HepG2 (cell line): ENCODE data around the gene PRM3. TPM values are rescaled to one million over a fixed set of nuclear protein-coding genes. Genes with fewer than 3 reads are reported as not detected.
A peak's percentile ranks its signal among the peaks of the same experiment; 100 is the strongest.

Experiments used
- ATM ChIP-seq: fragments of 450-650 bp; IDR thresholded peaks from 2 replicates; pipeline ENCODE4 v1.7.1; 2017; ENCODE audit warnings: mild to moderate bottlenecking, borderline replicate concordance
- ATRX ChIP-seq: sonication (generic); formaldehyde crosslinking; IDR thresholded peaks from 2 replicates; pipeline ENCODE4 v1.4.0; 2020; ENCODE audit warnings: missing genetic modification reagents, borderline replicate concordance
- HOXA5 ChIP-seq: sonication (generic); formaldehyde crosslinking; IDR thresholded peaks from 2 replicates; pipeline ENCODE4 v1.4.0; 2020; ENCODE audit warnings: missing genetic modification reagents
- KDM5A ChIP-seq: fragments of 200-600 bp; sonication (generic); IDR thresholded peaks from 2 replicates; pipeline ENCODE4 v1.7.0; 2018; ENCODE audit warnings: antibody characterized with exemption, mild to moderate bottlenecking, low read length, borderline replicate concordance
- MXI1 ChIP-seq: IDR thresholded peaks from 3 replicates; pipeline ENCODE4 v1.6.1; 2012; ENCODE audit warnings: low read depth, low read length, inconsistent platforms, borderline replicate concordance
- NR2C2 ChIP-seq: sonication (generic); formaldehyde crosslinking; IDR thresholded peaks from 2 replicates; pipeline ENCODE4 v1.4.0; 2020; ENCODE audit warnings: missing genetic modification reagents, mild to moderate bottlenecking, moderate library complexity, borderline replicate concordance
- POLR2G ChIP-seq: fragments of 200-400 bp; formaldehyde crosslinking; IDR thresholded peaks from 2 replicates; pipeline ENCODE4 v1.6.1; 2018; ENCODE audit warnings: mild to moderate bottlenecking, low read depth, low read length, moderate library complexity
- SAFB2 ChIP-seq: sonication (generic); formaldehyde crosslinking; IDR thresholded peaks from 2 replicates; pipeline ENCODE4 v1.5.1; 2020; ENCODE audit warnings: missing genetic modification reagents, low read depth, mild to moderate bottlenecking, borderline replicate concordance
- ZBTB8A ChIP-seq: sonication (generic); formaldehyde crosslinking; IDR thresholded peaks from 2 replicates; pipeline ENCODE4 v1.4.0; 2020; ENCODE audit warnings: mild to moderate bottlenecking, low read depth, missing genetic modification reagents, borderline replicate concordance
- ZNF383 ChIP-seq: sonication (generic); formaldehyde crosslinking; IDR thresholded peaks from 2 replicates; pipeline ENCODE4 v1.4.0; 2020; ENCODE audit warnings: missing genetic modification reagents, mild to moderate bottlenecking, borderline replicate concordance
- ZNF562 ChIP-seq: sonication (generic); formaldehyde crosslinking; IDR thresholded peaks from 2 replicates; pipeline ENCODE4 v1.8.0; 2022; ENCODE audit warnings: missing genetic modification reagents, borderline replicate concordance
- ZNF572 ChIP-seq: sonication (generic); formaldehyde crosslinking; IDR thresholded peaks from 2 replicates; pipeline ENCODE4 v1.5.1; 2020; ENCODE audit warnings: mild to moderate bottlenecking, missing genetic modification reagents
- ZNF670 ChIP-seq: sonication (generic); formaldehyde crosslinking; IDR thresholded peaks from 2 replicates; pipeline ENCODE4 v1.8.0; 2022; ENCODE audit warnings: mild to moderate bottlenecking, missing genetic modification reagents, borderline replicate concordance
- ZNF773 ChIP-seq: sonication (generic); formaldehyde crosslinking; IDR thresholded peaks from 2 replicates; pipeline ENCODE4 v1.4.0; 2020; ENCODE audit warnings: missing genetic modification reagents, borderline replicate concordance
- ZNF792 ChIP-seq: IDR thresholded peaks from 2 replicates; pipeline ENCODE4 v1.6.1; 2016
- polyA plus RNA-seq, 8 experiments: library from polyadenylated mRNA; depleted of rRNA in 3 of 8; stranded (reverse) in 7 of 8; unstranded in 1 of 8; fragments of >200 nt; fragmentation: Illumina TruSeq in 4 of 8; extraction: Trizol in 4 of 8; gene quantifications; 2 replicates each; pipeline versions ENCODE4 v1.2.1 to v1.2.3, GENCODE V29; 2011 to 2016; ENCODE audit warnings: low read depth in 4 of 8, missing spikeins in 1 of 8, mixed read lengths in 1 of 8; ENCODE audit not compliant: insufficient read depth in 1 of 8
- total RNA-seq, 5 experiments: library from RNA; depleted of rRNA; stranded (reverse); fragments of >200 nt; fragmentation: Illumina TruSeq; extraction: Trizol; gene quantifications; 2 replicates each; pipeline ENCODE4 v1.2.3, GENCODE V29; 2016; ENCODE audit warnings: low read depth in 1 of 5
- TF ChIP-seq, protein P1 (sequence below): sonication (generic); formaldehyde crosslinking; conservative IDR thresholded peaks from 2 replicates; pipeline ENCODE4 v1.8.0; 2022; ENCODE audit warnings: low read depth, missing genetic modification reagents
- TF ChIP-seq, protein P2 (sequence below): IDR thresholded peaks from 2 replicates; pipeline ENCODE4 v1.6.1; 2012; ENCODE audit warnings: inconsistent platforms
- TF ChIP-seq, protein P3 (sequence below): sonication (generic); formaldehyde crosslinking; IDR thresholded peaks from 2 replicates; pipeline ENCODE4 v1.5.1; 2020; ENCODE audit warnings: mild to moderate bottlenecking, moderate library complexity, missing genetic modification reagents
- TF ChIP-seq, protein P4 (sequence below): IDR thresholded peaks from 2 replicates; pipeline ENCODE4 v1.6.1; 2016; ENCODE audit warnings: missing biosample characterization, missing genetic modification reagents, low read depth
- TF ChIP-seq, protein P5 (sequence below): sonication (generic); formaldehyde crosslinking; IDR thresholded peaks from 2 replicates; pipeline ENCODE4 v1.4.0; 2020; ENCODE audit warnings: missing genetic modification reagents, mild to moderate bottlenecking, borderline replicate concordance
- TF ChIP-seq, protein P6 (sequence below): IDR thresholded peaks from 2 replicates; pipeline ENCODE4 v1.6.1; 2018; ENCODE audit warnings: missing genetic modification reagents

The PRM3 gene
- total and polyA plus RNA-seq, 2 of the 13 experiments (the other 11 are each of a cell fraction or from before 2014, with no cell fraction given), result not detected

DNA sequence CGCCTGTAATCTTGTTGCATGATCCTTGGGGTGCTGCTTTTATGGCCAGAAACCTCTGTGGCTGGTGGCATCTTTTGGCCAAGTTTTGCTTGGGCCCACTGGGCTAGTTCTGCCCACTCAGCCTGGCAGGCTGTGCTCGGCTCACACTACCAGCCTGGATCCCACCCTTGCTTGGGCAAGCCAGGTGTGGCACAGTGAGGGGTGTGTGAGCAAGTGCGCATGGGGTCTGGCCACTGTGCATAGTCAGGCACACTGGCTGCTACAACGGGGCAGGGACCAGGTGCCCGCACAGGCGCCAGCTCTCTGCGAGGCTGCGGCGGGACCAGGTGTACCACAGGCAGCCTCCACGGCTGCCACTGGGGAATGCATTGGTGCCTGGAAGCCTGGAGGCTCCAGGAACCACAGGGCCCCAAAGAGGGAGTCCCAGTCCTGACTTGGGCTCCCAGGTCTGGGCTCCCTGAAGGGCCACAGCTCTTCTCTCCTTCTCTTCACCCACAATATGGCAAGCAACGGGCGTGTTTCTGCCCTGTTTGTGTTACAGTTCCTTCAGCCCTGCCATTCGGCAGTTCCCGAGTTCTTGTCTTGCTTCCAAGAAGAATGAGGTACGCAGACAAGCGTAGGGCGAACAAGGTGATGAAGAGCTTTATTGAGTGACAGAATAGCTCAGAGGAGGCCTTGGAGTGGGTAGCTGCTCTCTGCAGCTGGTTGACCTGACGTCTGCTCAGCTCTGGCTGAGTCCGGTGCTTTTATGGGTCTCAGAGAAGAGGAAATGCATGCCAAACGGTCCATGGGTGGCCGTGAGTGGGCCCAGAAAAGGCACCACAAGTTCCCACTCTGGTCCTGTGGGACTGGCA is 34.4 kb upstream of the PRM3 start (continued):
- TF ChIP-seq, protein P1, sequence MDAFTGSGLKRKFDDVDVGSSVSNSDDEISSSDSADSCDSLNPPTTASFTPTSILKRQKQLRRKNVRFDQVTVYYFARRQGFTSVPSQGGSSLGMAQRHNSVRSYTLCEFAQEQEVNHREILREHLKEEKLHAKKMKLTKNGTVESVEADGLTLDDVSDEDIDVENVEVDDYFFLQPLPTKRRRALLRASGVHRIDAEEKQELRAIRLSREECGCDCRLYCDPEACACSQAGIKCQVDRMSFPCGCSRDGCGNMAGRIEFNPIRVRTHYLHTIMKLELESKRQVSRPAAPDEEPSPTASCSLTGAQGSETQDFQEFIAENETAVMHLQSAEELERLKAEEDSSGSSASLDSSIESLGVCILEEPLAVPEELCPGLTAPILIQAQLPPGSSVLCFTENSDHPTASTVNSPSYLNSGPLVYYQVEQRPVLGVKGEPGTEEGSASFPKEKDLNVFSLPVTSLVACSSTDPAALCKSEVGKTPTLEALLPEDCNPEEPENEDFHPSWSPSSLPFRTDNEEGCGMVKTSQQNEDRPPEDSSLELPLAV (CRISPR knock-in tag), result no peak
- TF ChIP-seq ZNF792 (CRISPR knock-in tag) (no peak; the same call in 1 of the 2 replicates), ZNF572 (CRISPR knock-in tag) (0 out of 2 replicates have a peak, but pooled peaks have one; percentile 31), ZNF773 (no peak), MXI1 (no peak), ZNF562 (CRISPR knock-in tag) (no peak), ATRX (no peak), ATM (no peak), ZNF670 (CRISPR knock-in tag) (no peak), NR2C2 (CRISPR knock-in tag) (no peak; the same call in 1 of the 2 replicates), POLR2G (no peak), ZNF383 (0 out of 2 replicates have a peak, but pooled peaks have one; percentile 84), KDM5A (no peak), SAFB2 (CRISPR knock-in tag) (no peak; the same call in 1 of the 2 replicates), ZBTB8A (no peak), HOXA5 (peak; percentile 5; the same call in 1 of the 2 replicates)
- TF ChIP-seq, protein P2, sequence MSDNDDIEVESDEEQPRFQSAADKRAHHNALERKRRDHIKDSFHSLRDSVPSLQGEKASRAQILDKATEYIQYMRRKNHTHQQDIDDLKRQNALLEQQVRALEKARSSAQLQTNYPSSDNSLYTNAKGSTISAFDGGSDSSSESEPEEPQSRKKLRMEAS, result no peak
- TF ChIP-seq, protein P3, sequence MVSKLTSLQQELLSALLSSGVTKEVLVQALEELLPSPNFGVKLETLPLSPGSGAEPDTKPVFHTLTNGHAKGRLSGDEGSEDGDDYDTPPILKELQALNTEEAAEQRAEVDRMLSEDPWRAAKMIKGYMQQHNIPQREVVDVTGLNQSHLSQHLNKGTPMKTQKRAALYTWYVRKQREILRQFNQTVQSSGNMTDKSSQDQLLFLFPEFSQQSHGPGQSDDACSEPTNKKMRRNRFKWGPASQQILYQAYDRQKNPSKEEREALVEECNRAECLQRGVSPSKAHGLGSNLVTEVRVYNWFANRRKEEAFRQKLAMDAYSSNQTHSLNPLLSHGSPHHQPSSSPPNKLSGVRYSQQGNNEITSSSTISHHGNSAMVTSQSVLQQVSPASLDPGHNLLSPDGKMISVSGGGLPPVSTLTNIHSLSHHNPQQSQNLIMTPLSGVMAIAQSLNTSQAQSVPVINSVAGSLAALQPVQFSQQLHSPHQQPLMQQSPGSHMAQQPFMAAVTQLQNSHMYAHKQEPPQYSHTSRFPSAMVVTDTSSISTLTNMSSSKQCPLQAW (CRISPR knock-in tag), result no peak
- TF ChIP-seq, protein P4, sequence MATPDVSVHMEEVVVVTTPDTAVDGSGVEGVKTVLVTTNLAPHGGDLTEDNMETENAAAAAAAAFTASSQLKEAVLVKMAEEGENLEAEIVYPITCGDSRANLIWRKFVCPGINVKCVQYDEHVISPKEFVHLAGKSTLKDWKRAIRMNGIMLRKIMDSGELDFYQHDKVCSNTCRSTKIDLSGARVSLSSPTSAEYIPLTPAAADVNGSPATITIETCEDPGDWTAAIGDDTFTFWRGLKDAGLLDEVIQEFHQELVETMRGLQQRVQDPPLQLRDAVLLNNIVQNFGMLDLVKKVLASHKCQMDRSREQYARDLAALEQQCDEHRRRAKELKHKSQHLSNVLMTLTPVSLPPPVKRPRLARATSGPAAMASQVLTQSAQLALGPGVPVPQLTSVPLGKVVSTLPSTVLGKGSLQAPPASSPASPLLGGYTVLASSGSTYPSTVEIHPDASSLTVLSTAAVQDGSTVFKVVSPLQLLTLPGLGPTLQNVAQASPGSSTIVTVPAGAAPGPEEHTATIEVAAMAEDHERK (CRISPR knock-in tag), result no peak
- TF ChIP-seq, protein P5, sequence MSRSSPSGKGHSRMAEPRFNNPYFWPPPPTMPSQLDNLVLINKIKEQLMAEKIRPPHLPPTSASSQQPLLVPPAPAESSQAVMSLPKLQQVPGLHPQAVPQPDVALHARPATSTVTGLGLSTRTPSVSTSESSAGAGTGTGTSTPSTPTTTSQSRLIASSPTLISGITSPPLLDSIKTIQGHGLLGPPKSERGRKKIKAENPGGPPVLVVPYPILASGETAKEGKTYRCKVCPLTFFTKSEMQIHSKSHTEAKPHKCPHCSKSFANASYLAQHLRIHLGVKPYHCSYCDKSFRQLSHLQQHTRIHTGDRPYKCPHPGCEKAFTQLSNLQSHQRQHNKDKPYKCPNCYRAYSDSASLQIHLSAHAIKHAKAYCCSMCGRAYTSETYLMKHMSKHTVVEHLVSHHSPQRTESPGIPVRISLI, result no peak
- TF ChIP-seq, protein P6, sequence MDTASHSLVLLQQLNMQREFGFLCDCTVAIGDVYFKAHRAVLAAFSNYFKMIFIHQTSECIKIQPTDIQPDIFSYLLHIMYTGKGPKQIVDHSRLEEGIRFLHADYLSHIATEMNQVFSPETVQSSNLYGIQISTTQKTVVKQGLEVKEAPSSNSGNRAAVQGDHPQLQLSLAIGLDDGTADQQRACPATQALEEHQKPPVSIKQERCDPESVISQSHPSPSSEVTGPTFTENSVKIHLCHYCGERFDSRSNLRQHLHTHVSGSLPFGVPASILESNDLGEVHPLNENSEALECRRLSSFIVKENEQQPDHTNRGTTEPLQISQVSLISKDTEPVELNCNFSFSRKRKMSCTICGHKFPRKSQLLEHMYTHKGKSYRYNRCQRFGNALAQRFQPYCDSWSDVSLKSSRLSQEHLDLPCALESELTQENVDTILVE (CRISPR knock-in tag), result no peak
